ENCODE data around the gene SLC66A1.

SLC66A1 gene

DNA sequence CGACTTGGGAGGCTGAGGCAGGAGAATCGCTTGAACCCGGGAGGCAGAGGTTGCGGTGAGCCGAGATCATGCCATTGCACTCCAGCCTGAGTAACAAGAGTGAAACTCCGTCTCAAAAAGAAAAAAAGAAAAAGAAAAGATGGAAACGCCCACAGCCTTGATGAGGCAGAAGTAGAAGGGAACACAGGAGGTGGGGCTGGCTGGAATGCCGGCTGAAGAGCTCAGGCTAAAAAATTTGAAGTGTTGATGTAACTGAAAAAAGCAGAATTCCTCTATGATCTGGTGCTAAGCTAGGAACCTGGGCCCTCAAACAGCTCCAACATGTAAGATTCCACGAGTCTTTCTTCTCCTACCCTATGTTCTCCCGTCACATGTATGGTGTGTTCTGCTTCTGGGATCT, 53.6 kb downstream of the SLC66A1 start:
- H3K79me2 ChIP-seq (ENCODE audit: insufficient read depth, low read depth): no peaks in the 10 kb centered on the region
- TF ChIP-seq, protein P1, sequence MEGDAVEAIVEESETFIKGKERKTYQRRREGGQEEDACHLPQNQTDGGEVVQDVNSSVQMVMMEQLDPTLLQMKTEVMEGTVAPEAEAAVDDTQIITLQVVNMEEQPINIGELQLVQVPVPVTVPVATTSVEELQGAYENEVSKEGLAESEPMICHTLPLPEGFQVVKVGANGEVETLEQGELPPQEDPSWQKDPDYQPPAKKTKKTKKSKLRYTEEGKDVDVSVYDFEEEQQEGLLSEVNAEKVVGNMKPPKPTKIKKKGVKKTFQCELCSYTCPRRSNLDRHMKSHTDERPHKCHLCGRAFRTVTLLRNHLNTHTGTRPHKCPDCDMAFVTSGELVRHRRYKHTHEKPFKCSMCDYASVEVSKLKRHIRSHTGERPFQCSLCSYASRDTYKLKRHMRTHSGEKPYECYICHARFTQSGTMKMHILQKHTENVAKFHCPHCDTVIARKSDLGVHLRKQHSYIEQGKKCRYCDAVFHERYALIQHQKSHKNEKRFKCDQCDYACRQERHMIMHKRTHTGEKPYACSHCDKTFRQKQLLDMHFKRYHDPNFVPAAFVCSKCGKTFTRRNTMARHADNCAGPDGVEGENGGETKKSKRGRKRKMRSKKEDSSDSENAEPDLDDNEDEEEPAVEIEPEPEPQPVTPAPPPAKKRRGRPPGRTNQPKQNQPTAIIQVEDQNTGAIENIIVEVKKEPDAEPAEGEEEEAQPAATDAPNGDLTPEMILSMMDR (conservative IDR thresholded peaks at IDR 0.05; ENCODE audit: low read depth, low read length): no peak
- H3K4me3 ChIP-seq (IDR thresholded peaks at IDR 0.05; ENCODE audit: insufficient read depth, low read depth, low read length): no peak overlapping the region
- H2AFZ ChIP-seq (ENCODE audit: low read depth): no peak overlapping the region
- no peak overlapping the region for H3K9ac ChIP-seq
- no peak overlapping the region for H3K27ac ChIP-seq
- H3K4me2 ChIP-seq: no peak overlapping the region
- no peaks in the 10 kb centered on the region for H3K27me3 ChIP-seq (ENCODE audit: insufficient read depth, low read depth)
- no peaks in the 10 kb centered on the region for H3K4me1 ChIP-seq (ENCODE audit: low read depth, poor library complexity, severe bottlenecking)
- no peaks in the 10 kb centered on the region for H4K20me1 ChIP-seq (ENCODE audit: insufficient read depth)
- H3K36me3 ChIP-seq (ENCODE audit: insufficient read depth): no peaks in the 10 kb centered on the region

DNA sequence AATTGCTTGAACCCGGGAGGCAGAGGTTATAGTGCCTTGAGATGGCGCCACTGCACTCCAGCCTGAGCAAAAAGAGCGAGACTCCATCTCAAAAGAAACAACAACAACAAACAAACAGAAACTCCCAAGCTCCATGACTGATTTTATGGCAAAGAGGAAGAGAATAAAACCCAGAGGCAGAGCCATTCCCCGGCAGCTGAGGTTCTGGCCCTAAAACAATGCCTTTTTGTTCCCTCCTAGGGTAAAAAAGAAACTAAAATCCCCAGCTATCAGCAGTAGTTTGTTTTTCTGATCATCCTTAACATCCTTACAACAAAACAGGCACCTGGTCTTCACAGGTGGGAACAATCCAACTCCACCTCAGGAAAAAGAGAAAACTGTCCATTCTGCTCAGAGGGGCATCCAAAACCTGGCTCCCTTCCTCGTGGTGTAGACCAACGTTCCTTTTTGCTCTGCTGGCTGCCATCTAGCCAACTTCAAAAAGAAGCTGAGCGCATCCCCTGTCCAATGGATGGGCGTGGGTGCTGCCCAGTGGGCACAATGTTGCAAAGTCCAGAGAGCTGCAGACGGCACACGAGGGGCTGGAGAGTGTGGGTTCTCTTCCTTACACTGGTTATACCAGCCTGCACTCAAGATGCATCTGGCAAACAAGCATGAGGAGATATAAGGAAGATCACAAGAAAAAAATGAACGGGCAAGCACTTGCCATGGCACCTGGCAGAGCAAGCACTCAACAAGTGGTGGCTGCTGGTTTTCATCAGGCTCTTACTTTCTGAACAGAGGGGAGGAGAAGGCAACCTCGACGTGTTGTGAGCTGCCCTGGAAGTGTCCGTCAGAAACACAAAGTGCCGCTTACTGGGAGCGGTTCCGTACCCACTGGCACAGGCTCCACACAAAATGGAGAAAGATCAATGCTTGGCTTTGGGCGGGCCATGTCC, 54.7 kb downstream of the SLC66A1 start:
- Histone ChIP-seq H3K27ac (no peak overlapping the region), H4K20me1 (ENCODE audit: insufficient read depth) (no peaks in the 10 kb centered on the region)
- TF ChIP-seq, protein P1 (conservative IDR thresholded peaks at IDR 0.05; ENCODE audit: low read depth, low read length): no peak

DNA sequence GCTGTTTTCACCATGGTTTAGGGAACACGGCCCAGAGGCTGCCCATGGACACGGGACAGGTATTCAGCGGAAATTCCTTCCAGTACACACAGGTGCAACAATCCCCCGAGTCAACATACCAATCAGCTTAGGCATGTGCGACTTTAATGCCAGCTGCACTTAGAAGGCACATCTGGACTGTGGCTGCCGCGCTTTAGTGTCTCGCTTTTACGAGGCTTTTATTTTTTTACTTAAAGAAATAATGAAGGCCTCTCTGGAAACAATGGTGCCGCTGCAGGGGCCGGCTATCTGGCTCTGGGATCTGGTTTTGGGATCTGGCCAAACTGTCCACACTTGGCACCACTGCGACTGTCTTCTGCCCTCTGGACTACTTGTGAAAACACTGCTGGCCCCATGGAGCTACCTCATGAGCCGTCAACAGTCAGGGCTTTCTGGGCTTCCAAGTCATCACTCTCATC, 55.5 kb downstream of the SLC66A1 start:
- Histone ChIP-seq H3K27me3 (ENCODE audit: insufficient read depth, low read depth) (no peaks in the 10 kb centered on the region), H3K27ac (no peak overlapping the region), H3K4me3 (IDR thresholded peaks at IDR 0.05; ENCODE audit: insufficient read depth, low read depth, low read length) (no peak overlapping the region), H4K20me1 (ENCODE audit: insufficient read depth) (no peaks in the 10 kb centered on the region), H3K4me1 (ENCODE audit: low read depth, poor library complexity, severe bottlenecking) (no peaks in the 10 kb centered on the region), H3K9ac (no peak overlapping the region), H3K79me2 (ENCODE audit: insufficient read depth, low read depth) (no peaks in the 10 kb centered on the region), H3K4me2 (no peak overlapping the region), H2AFZ (ENCODE audit: low read depth) (no peak overlapping the region), H3K36me3 (ENCODE audit: insufficient read depth) (no peaks in the 10 kb centered on the region)
- TF ChIP-seq, protein P1 (conservative IDR thresholded peaks at IDR 0.05; ENCODE audit: low read depth, low read length): no peak

More for the DNA sequence above, 54.7 kb downstream of the SLC66A1 start:
- Histone ChIP-seq H3K4me2 (no peak overlapping the region), H3K36me3 (ENCODE audit: insufficient read depth) (no peaks in the 10 kb centered on the region), H3K4me1 (ENCODE audit: low read depth, poor library complexity, severe bottlenecking) (no peaks in the 10 kb centered on the region), H3K27me3 (ENCODE audit: insufficient read depth, low read depth) (no peaks in the 10 kb centered on the region), H3K79me2 (ENCODE audit: insufficient read depth, low read depth) (no peaks in the 10 kb centered on the region), H2AFZ (ENCODE audit: low read depth) (no peak overlapping the region), H3K9ac (no peak overlapping the region), H3K4me3 (IDR thresholded peaks at IDR 0.05; ENCODE audit: insufficient read depth, low read depth, low read length) (no peak overlapping the region)

DNA sequence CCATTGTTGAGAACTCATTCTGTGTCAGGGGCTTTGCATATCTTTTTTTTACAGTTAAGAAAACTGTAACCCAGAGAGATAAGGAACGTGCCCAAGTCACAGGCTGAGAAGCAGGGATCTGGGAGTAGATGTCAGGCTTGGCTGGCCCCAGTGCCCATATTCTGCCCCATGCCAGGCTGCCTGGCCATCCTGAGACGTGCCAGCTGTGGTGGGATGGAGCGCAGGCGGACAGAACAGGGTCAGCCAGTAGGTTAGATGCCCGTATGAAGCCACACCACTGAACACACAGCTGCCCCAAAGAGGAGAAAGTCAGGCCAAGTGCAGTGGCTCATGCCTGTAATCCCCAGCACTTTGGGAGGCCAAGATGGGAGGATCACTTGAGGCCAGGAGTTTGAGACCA, 55.9 kb downstream of the SLC66A1 start:
- no peak overlapping the region for H3K27ac ChIP-seq
- H3K79me2 ChIP-seq (ENCODE audit: insufficient read depth, low read depth): no peaks in the 10 kb centered on the region
- no peak overlapping the region for H3K4me2 ChIP-seq
- H2AFZ ChIP-seq (ENCODE audit: low read depth): no peak overlapping the region
- no peaks in the 10 kb centered on the region for H3K36me3 ChIP-seq (ENCODE audit: insufficient read depth)
- no peak overlapping the region for H3K4me3 ChIP-seq (IDR thresholded peaks at IDR 0.05; ENCODE audit: insufficient read depth, low read depth, low read length)
- TF ChIP-seq, protein P1 (conservative IDR thresholded peaks at IDR 0.05; ENCODE audit: low read depth, low read length): no peak
- no peak overlapping the region for H3K9ac ChIP-seq
- no peaks in the 10 kb centered on the region for H3K4me1 ChIP-seq (ENCODE audit: low read depth, poor library complexity, severe bottlenecking)
- no peaks in the 10 kb centered on the region for H3K27me3 ChIP-seq (ENCODE audit: insufficient read depth, low read depth)
- no peaks in the 10 kb centered on the region for H4K20me1 ChIP-seq (ENCODE audit: insufficient read depth)

Measured in KMS-11 (cell line).